SK-N-SH treated with all-trans-retinoic acid at 6 μM for 48 hours (cell line): ENCODE data around the gene RAB36.

Source experiments
- ARNTL ChIP-seq: fragments of 450-650 bp; formaldehyde crosslinking; IDR thresholded peaks from 2 replicates; pipeline ENCODE4 v1.5.0; 2020; ENCODE audit warnings: low read depth, mild to moderate bottlenecking, moderate library complexity, borderline replicate concordance
- BACH2 ChIP-seq: fragments of 250-450 bp; sonication (Bioruptor Pico); IDR thresholded peaks from 2 replicates; pipeline ENCODE4 v1.9.0; 2021; ENCODE audit warnings: mild to moderate bottlenecking, borderline replicate concordance
- OSR1 ChIP-seq: fragments of 250-450 bp; sonication (Bioruptor Pico); IDR thresholded peaks from 2 replicates; pipeline ENCODE4 v1.8.0; 2022; ENCODE audit warnings: moderate library complexity, mild to moderate bottlenecking, inconsistent platforms
- RARB ChIP-seq: fragments of 250-450 bp; sonication (Bioruptor Pico); IDR thresholded peaks from 2 replicates; pipeline ENCODE4 v1.8.0; 2021; ENCODE audit warnings: mild to moderate bottlenecking, moderate library complexity
- TOX ChIP-seq: fragments of 250-450 bp; sonication (Bioruptor Pico); IDR thresholded peaks from 2 replicates; pipeline ENCODE4 v1.8.0; 2021; ENCODE audit warnings: mild to moderate bottlenecking, moderate library complexity, borderline replicate concordance
- ZC3H10 ChIP-seq: fragments of 250-450 bp; sonication (Bioruptor Pico); IDR thresholded peaks from 2 replicates; pipeline ENCODE4 v1.5.1; 2021; ENCODE audit warnings: mild to moderate bottlenecking, moderate library complexity
- ZFP3 ChIP-seq: fragments of 250-450 bp; sonication (Bioruptor Pico); IDR thresholded peaks from 2 replicates; pipeline ENCODE4 v1.5.0; 2020; ENCODE audit warnings: mild to moderate bottlenecking, moderate library complexity
- TF ChIP-seq, protein P1 (sequence below): fragments of 250-450 bp; sonication (Bioruptor Pico); IDR thresholded peaks from 2 replicates; pipeline ENCODE4 v1.8.0; 2020; ENCODE audit warnings: mild to moderate bottlenecking, moderate library complexity, borderline replicate concordance
- TF ChIP-seq, protein P2 (sequence below): fragments of 250-450 bp; sonication (Bioruptor Pico); IDR thresholded peaks from 2 replicates; pipeline ENCODE4 v1.5.1; 2021; ENCODE audit warnings: mild to moderate bottlenecking, moderate library complexity
- TF ChIP-seq, protein P3 (sequence below): fragments of 250-450 bp; sonication (Bioruptor Pico); IDR thresholded peaks from 2 replicates; pipeline ENCODE4 v1.5.1; 2020; ENCODE audit warnings: low read depth, mild to moderate bottlenecking, moderate library complexity
- TF ChIP-seq, protein P4 (sequence below): fragments of 250-450 bp; sonication (Bioruptor Pico); IDR thresholded peaks from 2 replicates; pipeline ENCODE4 v1.8.0; 2021; ENCODE audit warnings: low read depth, mild to moderate bottlenecking, moderate library complexity, borderline replicate concordance

DNA sequence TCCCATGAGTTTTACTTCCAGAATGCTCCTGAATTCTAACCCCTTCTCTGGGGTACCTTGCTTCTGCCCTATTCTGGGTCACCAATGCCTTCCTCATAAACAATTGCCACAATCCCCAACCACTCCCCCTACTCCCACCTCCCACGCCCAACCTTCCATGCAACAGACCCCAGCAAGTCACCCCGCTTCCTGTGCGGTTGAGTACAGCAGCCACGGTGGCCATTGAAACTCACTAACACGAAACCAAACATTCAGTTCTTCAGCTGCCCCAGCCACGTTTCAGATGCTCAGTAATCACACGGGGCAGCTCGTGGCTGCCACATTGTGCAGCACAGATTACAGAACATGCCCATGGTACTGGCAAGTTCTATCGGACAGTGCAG is 31.4 kb downstream of the RAB36 start:
- TF ChIP-seq TOX (CRISPR knock-in tag) (no peak), RARB (CRISPR knock-in tag) (no peak), BACH2 (CRISPR knock-in tag) (no peak), ZC3H10 (no peak), OSR1 (CRISPR knock-in tag) (no peak), ARNTL (CRISPR knock-in tag) (no peak), ZFP3 (no peak)
- TF ChIP-seq, protein P1, sequence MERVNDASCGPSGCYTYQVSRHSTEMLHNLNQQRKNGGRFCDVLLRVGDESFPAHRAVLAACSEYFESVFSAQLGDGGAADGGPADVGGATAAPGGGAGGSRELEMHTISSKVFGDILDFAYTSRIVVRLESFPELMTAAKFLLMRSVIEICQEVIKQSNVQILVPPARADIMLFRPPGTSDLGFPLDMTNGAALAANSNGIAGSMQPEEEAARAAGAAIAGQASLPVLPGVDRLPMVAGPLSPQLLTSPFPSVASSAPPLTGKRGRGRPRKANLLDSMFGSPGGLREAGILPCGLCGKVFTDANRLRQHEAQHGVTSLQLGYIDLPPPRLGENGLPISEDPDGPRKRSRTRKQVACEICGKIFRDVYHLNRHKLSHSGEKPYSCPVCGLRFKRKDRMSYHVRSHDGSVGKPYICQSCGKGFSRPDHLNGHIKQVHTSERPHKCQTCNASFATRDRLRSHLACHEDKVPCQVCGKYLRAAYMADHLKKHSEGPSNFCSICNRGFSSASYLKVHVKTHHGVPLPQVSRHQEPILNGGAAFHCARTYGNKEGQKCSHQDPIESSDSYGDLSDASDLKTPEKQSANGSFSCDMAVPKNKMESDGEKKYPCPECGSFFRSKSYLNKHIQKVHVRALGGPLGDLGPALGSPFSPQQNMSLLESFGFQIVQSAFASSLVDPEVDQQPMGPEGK, result no peak
- TF ChIP-seq, protein P2, sequence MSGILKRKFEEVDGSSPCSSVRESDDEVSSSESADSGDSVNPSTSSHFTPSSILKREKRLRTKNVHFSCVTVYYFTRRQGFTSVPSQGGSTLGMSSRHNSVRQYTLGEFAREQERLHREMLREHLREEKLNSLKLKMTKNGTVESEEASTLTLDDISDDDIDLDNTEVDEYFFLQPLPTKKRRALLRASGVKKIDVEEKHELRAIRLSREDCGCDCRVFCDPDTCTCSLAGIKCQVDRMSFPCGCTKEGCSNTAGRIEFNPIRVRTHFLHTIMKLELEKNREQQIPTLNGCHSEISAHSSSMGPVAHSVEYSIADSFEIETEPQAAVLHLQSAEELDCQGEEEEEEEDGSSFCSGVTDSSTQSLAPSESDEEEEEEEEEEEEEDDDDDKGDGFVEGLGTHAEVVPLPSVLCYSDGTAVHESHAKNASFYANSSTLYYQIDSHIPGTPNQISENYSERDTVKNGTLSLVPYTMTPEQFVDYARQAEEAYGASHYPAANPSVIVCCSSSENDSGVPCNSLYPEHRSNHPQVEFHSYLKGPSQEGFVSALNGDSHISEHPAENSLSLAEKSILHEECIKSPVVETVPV (CRISPR knock-in tag), result no peak
- TF ChIP-seq, protein P3, sequence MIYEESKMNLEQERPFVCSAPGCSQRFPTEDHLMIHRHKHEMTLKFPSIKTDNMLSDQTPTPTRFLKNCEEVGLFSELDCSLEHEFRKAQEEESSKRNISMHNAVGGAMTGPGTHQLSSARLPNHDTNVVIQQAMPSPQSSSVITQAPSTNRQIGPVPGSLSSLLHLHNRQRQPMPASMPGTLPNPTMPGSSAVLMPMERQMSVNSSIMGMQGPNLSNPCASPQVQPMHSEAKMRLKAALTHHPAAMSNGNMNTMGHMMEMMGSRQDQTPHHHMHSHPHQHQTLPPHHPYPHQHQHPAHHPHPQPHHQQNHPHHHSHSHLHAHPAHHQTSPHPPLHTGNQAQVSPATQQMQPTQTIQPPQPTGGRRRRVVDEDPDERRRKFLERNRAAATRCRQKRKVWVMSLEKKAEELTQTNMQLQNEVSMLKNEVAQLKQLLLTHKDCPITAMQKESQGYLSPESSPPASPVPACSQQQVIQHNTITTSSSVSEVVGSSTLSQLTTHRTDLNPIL, result no peak
- TF ChIP-seq, protein P4, sequence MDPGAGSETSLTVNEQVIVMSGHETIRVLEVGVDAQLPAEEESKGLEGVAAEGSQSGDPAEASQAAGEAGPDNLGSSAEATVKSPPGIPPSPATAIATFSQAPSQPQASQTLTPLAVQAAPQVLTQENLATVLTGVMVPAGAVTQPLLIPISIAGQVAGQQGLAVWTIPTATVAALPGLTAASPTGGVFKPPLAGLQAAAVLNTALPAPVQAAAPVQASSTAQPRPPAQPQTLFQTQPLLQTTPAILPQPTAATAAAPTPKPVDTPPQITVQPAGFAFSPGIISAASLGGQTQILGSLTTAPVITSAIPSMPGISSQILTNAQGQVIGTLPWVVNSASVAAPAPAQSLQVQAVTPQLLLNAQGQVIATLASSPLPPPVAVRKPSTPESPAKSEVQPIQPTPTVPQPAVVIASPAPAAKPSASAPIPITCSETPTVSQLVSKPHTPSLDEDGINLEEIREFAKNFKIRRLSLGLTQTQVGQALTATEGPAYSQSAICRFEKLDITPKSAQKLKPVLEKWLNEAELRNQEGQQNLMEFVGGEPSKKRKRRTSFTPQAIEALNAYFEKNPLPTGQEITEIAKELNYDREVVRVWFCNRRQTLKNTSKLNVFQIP, result no peak
